SU-DHL-6 (cell line): Measurements from ENCODE around the gene ADSL.

Experiments
- CTCF ChIP-seq: fragments of 200-600 bp; sonication (generic); IDR thresholded peaks from one replicate; pipeline ENCODE4 v1.5.1; 2017; ENCODE audit warnings: antibody characterized with exemption, mild to moderate bottlenecking, low read length, moderate library complexity; ENCODE audit not compliant: insufficient read depth, poor library complexity, severe bottlenecking
- EZH2phosphoT487 ChIP-seq: fragments of 200-600 bp; sonication (generic), shearing (Covaris generic); conservative IDR thresholded peaks from 2 replicates; pipeline ENCODE4 v1.6.1; 2018; ENCODE audit warnings: mild to moderate bottlenecking, antibody characterized with exemption, low read length, moderate library complexity, mixed read lengths

- TF ChIP-seq EZH2phosphoT487 (no peak), CTCF (no peak)
These were observed 6.5 kb downstream of the ADSL start for GRCh38 chr22:40352763-40353162.
